K562 (cell line): ENCODE results near the gene HPDL. TPM values are rescaled to one million over a fixed set of nuclear protein-coding genes. Genes with fewer than 3 reads are reported as not detected.
A peak's percentile ranks its signal among the peaks of the same experiment; 100 is the strongest.

ENCODE experiments used
- ARID4B ChIP-seq: sonication (generic); formaldehyde crosslinking; IDR thresholded peaks from 2 replicates; pipeline ENCODE4 v1.8.0; 2022; ENCODE audit warnings: mild to moderate bottlenecking, missing genetic modification reagents
- HDAC6 ChIP-seq: IDR thresholded peaks from 2 replicates; pipeline ENCODE4 v1.6.1; 2012; ENCODE audit warnings: low read depth, mild to moderate bottlenecking, control low read depth, inconsistent platforms, low read length, moderate library complexity
- MAFK ChIP-seq: IDR thresholded peaks from 2 replicates; pipeline ENCODE4 v1.6.1; 2011; ENCODE audit warnings: low read length, improper control_type of control experiment
- MCM7 ChIP-seq, 2 experiments: fragments of 450-650 bp; IDR thresholded peaks; 2 replicates each; pipeline ENCODE4 v1.6.1; 2016 to 2018
- NCOA4 ChIP-seq: fragments of 450-650 bp; IDR thresholded peaks from 2 replicates; pipeline ENCODE4 v1.6.1; 2018; ENCODE audit warnings: mild to moderate bottlenecking; ENCODE audit not compliant: partially characterized antibody
- NR2C2 ChIP-seq, 2 experiments: fragments of 200-800 bp in 1 of 2; sonication (Bioruptor generic) in 1 of 2; sonication (generic) in 1 of 2; formaldehyde crosslinking in 1 of 2; IDR thresholded peaks; 2 replicates each; pipeline versions ENCODE4 v1.6.1 to v1.8.0; 2016 to 2022; ENCODE audit warnings: mild to moderate bottlenecking in 1 of 2, missing compliant biosample characterization in 1 of 2, missing genetic modification characterization in 1 of 2, missing genetic modification reagents in 1 of 2
- NR2F6 ChIP-seq: fragments of 450-650 bp; formaldehyde crosslinking; IDR thresholded peaks from 2 replicates; pipeline ENCODE4 v1.4.0; 2020; ENCODE audit warnings: mild to moderate bottlenecking
- PPARD ChIP-seq: fragments of 250-450 bp; sonication (Bioruptor Pico); IDR thresholded peaks from 2 replicates; pipeline ENCODE4 v1.8.0; 2022; ENCODE audit warnings: inconsistent platforms, mild to moderate bottlenecking, moderate library complexity
- PRPF4 ChIP-seq: fragments of 200-400 bp; formaldehyde crosslinking; IDR thresholded peaks from one replicate; pipeline ENCODE4 v1.6.1; 2017; ENCODE audit warnings: low read length, low read depth, mild to moderate bottlenecking; ENCODE audit not compliant: insufficient read depth, poor library complexity, severe bottlenecking
- RAD51 ChIP-seq: fragments of 450-650 bp; IDR thresholded peaks from 2 replicates; pipeline ENCODE4 v1.7.1; 2016; ENCODE audit warnings: low read depth, mild to moderate bottlenecking, borderline replicate concordance
- RBM14 ChIP-seq: fragments of 200-400 bp; formaldehyde crosslinking; IDR thresholded peaks from 2 replicates; pipeline ENCODE4 v1.6.1; 2018; ENCODE audit warnings: low read depth, mild to moderate bottlenecking, low read length, moderate library complexity, borderline replicate concordance; ENCODE audit not compliant: insufficient read depth
- RBM15 ChIP-seq: fragments of 200-400 bp; formaldehyde crosslinking; IDR thresholded peaks from 2 replicates; pipeline ENCODE4 v1.6.1; 2018; ENCODE audit warnings: mild to moderate bottlenecking, low read length, moderate library complexity; ENCODE audit not compliant: insufficient read depth
- SIN3B ChIP-seq: fragments of 450-650 bp; IDR thresholded peaks from 2 replicates; pipeline ENCODE4 v1.6.1; 2017; ENCODE audit warnings: low read depth, mild to moderate bottlenecking, moderate library complexity
- SRSF7 ChIP-seq: fragments of 200-400 bp; formaldehyde crosslinking; optimal IDR thresholded peaks from 2 replicates; pipeline ENCODE3; 2017; ENCODE audit warnings: mild to moderate bottlenecking, low read depth, low read length
- TAF7 ChIP-seq: fragments of 450-650 bp; IDR thresholded peaks from 2 replicates; pipeline ENCODE4 v1.6.1; 2016; ENCODE audit warnings: missing genetic modification characterization, missing compliant biosample characterization
- ZNF143 ChIP-seq: sonication (generic); formaldehyde crosslinking; IDR thresholded peaks from 2 replicates; pipeline ENCODE4 v1.9.0; 2022; ENCODE audit warnings: mild to moderate bottlenecking, missing genetic modification reagents
- ZNF217 ChIP-seq: sonication (generic); formaldehyde crosslinking; IDR thresholded peaks from 2 replicates; pipeline ENCODE4 v1.8.0; 2022; ENCODE audit warnings: mild to moderate bottlenecking, missing genetic modification reagents
- ZNF3 ChIP-seq: fragments of 250-450 bp; sonication (Bioruptor Pico); IDR thresholded peaks from 2 replicates; pipeline ENCODE4 v1.5.0; 2021; ENCODE audit warnings: mild to moderate bottlenecking, moderate library complexity
- polyA plus RNA-seq, 8 experiments: library from polyadenylated mRNA; depleted of rRNA in 4 of 8; stranded (reverse) in 5 of 8; unstranded in 3 of 8; fragments of >200 nt; fragmentation: Nextera tagmentation in 2 of 8; fragmentation: Illumina TruSeq in 1 of 8; extraction: Ambion mirVana in 2 of 8; extraction: Trizol in 1 of 8; gene quantifications; 2 replicates each; pipeline versions ENCODE4 v1.2.1 to v1.2.3, GENCODE V29; 2011 to 2014; ENCODE audit warnings: inconsistent platforms in 1 of 8, missing spikeins in 1 of 8
- total RNA-seq, 7 experiments: library from RNA; depleted of rRNA in 6 of 7; stranded (reverse); fragments of >200 nt in 6 of 7; fragmentation: Illumina TruSeq in 2 of 7; extraction: Trizol in 2 of 7; gene quantifications; 2 replicates each; pipeline versions ENCODE4 v1.2.1 to v1.2.3, GENCODE V29; 2011 to 2021; ENCODE audit warnings: low replicate concordance in 1 of 7
- TF ChIP-seq, protein P1 (sequence below): fragments of 250-450 bp; sonication (Bioruptor Pico); IDR thresholded peaks from 2 replicates; pipeline ENCODE4 v1.4.0; 2020; ENCODE audit warnings: mild to moderate bottlenecking, moderate library complexity, borderline replicate concordance

HPDL gene
- total and polyA plus RNA-seq, 9 of the 15 experiments (the other 6 are each of a cell fraction or from before 2014, with no cell fraction given), result not detected

GRCh38 chr1:45339789-45340558 lies 13.3 kb downstream of the HPDL start, which contains the start of the genes MUTYH and TOE1 (continued):
- TF ChIP-seq MAFK (no peak; the same call in 1 of the 2 replicates), RBM15 (no peak), ZNF143 (CRISPR knock-in tag) (peak; percentile 79), NR2C2 (CRISPR knock-in tag; IDR thresholded peaks at IDR 0.05) (peak; percentile 74), NR2C2 (tag; IDR thresholded peaks at IDR 0.05) (peak; percentile 94), TAF7 (peak; percentile 96), MCM7 (IDR thresholded peaks at IDR 0.05) (no peak), HDAC6 (no peak), SRSF7 (no peak), NR2F6 (CRISPR knock-in tag) (no peak), ZNF217 (CRISPR knock-in tag) (no peak), SIN3B (peak; percentile 74; the same call in 1 of the 2 replicates), RAD51 (no peak), PRPF4 (peak; percentile 65), PPARD (CRISPR knock-in tag) (no peak), ARID4B (CRISPR knock-in tag) (peak; percentile 95; the same call in 1 of the 2 replicates), RBM14 (0 out of 2 replicates have a peak, but pooled peaks have one; percentile 78), ZNF3 (CRISPR knock-in tag) (no peak), NCOA4 (no peak)
- TF ChIP-seq, protein P1, sequence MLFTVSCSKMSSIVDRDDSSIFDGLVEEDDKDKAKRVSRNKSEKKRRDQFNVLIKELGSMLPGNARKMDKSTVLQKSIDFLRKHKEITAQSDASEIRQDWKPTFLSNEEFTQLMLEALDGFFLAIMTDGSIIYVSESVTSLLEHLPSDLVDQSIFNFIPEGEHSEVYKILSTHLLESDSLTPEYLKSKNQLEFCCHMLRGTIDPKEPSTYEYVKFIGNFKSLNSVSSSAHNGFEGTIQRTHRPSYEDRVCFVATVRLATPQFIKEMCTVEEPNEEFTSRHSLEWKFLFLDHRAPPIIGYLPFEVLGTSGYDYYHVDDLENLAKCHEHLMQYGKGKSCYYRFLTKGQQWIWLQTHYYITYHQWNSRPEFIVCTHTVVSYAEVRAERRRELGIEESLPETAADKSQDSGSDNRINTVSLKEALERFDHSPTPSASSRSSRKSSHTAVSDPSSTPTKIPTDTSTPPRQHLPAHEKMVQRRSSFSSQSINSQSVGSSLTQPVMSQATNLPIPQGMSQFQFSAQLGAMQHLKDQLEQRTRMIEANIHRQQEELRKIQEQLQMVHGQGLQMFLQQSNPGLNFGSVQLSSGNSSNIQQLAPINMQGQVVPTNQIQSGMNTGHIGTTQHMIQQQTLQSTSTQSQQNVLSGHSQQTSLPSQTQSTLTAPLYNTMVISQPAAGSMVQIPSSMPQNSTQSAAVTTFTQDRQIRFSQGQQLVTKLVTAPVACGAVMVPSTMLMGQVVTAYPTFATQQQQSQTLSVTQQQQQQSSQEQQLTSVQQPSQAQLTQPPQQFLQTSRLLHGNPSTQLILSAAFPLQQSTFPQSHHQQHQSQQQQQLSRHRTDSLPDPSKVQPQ (CRISPR knock-in tag), result no peak
